Endothelial cell of umbilical vein (primary cell): ENCODE measurements around the gene PALD1. TPM values are rescaled to one million over a fixed set of nuclear protein-coding genes. Genes with fewer than 3 reads are reported as not detected.
A peak's percentile ranks its signal among the peaks of the same experiment; 100 is the strongest.

ENCODE experiments used
- BruUV-seq: library from RNA; stranded (reverse); fragments of 400-500 nt; replicated peaks from 2 replicates; lab custom pipeline; 2021; lab: Mats Ljungman, UMichigan
- CTCF ChIA-PET: fragments of 300-600, 350-600 bp; sonication (Branson Sonifier 250); formaldehyde crosslinking; loops from one replicate; lab custom pipeline; 2021; ENCODE audit warnings: antibody characterized with exemption, inconsistent platforms; lab: Charles Lee
- POLR2A ChIA-PET: fragments of 300-600, 350-600 bp; sonication (Branson Sonifier 250); formaldehyde crosslinking; loops from one replicate; lab custom pipeline; 2021; ENCODE audit warnings: antibody characterized with exemption, inconsistent platforms; lab: Charles Lee
- DNase-seq: peaks from one replicate; pipeline ENCODE4 v3.0.0-alpha.2; 2011; ENCODE audit warnings: low read depth, low spot score
- FAIRE-seq: peaks from 2 replicates; lab custom pipeline; 2011; peaks lifted over from hg19 to GRCh38; lab: Jason Lieb, UNC
- H2AFZ ChIP-seq: 2 replicates; pipeline ENCODE4 v1.6.0; 2012; ENCODE audit warnings: low read depth, low read length, control low read depth, inconsistent platforms
- H3K27ac ChIP-seq: 2 replicates; pipeline ENCODE4 v1.5.1; 2011; ENCODE audit warnings: low read depth, mild to moderate bottlenecking, control low read depth, low read length, moderate library complexity; ENCODE audit not compliant: insufficient read depth
- H3K27me3 ChIP-seq, 2 experiments: 2 replicates each; pipeline versions ENCODE4 v1.6.0 to v1.6.1; 2011; ENCODE audit warnings: low read length in 2 of 2, mixed read lengths in 1 of 2; ENCODE audit not compliant: control insufficient read depth in 2 of 2, insufficient read depth in 2 of 2
- H3K36me3 ChIP-seq, 2 experiments: 2 replicates in 1 of 2; 3 replicates in 1 of 2; pipeline ENCODE4 v1.5.1; 2011; ENCODE audit warnings: low read length in 2 of 2, mild to moderate bottlenecking in 1 of 2, moderate library complexity in 1 of 2; ENCODE audit not compliant: control insufficient read depth in 2 of 2, insufficient read depth in 2 of 2; ENCODE audit errors: extremely low read depth in 1 of 2
- H3K4me1 ChIP-seq: 3 replicates; pipeline ENCODE4 v1.5.1; 2011; ENCODE audit warnings: mild to moderate bottlenecking, low read length; ENCODE audit not compliant: control insufficient read depth, insufficient read depth; ENCODE audit errors: extremely low read depth
- H3K4me2 ChIP-seq: 2 replicates; pipeline ENCODE4 v1.6.1; 2011; ENCODE audit warnings: low read length, control low read depth, mixed read lengths; ENCODE audit not compliant: insufficient read depth
- H3K4me3 ChIP-seq, 3 experiments: fragments of 200-600 bp in 1 of 3; sonication (generic), shearing (Covaris generic) in 1 of 3; replicated peaks in 1 of 3; 2 replicates each; pipeline ENCODE4 v1.5.1; 2011 to 2016; ENCODE audit warnings: control low read depth in 3 of 3, low read length in 3 of 3, mild to moderate bottlenecking in 2 of 3, inconsistent platforms in 1 of 3, low read depth in 1 of 3, moderate library complexity in 1 of 3; ENCODE audit not compliant: insufficient read depth in 1 of 3
- H3K79me2 ChIP-seq: 2 replicates; pipeline ENCODE4 v1.6.0; 2012; ENCODE audit warnings: low read length, inconsistent platforms; ENCODE audit not compliant: control insufficient read depth, insufficient read depth
- H3K9ac ChIP-seq: replicated peaks from 2 replicates; pipeline ENCODE3; 2011; ENCODE audit warnings: low read length, control low read depth; ENCODE audit not compliant: insufficient read depth; ENCODE audit errors: extremely low read depth
- H3K9me1 ChIP-seq: replicated peaks from 3 replicates; pipeline ENCODE4 v1.6.0; 2011; ENCODE audit warnings: mild to moderate bottlenecking, low read length; ENCODE audit not compliant: control insufficient read depth, insufficient read depth; ENCODE audit errors: extremely low read depth
- H3K9me3 ChIP-seq: replicated peaks from 2 replicates; pipeline ENCODE4 v1.5.1; 2012; ENCODE audit warnings: low read length, inconsistent platforms; ENCODE audit not compliant: control insufficient read depth, insufficient read depth
- H4K20me1 ChIP-seq: replicated peaks from 2 replicates; pipeline ENCODE3; 2011; ENCODE audit warnings: mild to moderate bottlenecking, low read length; ENCODE audit not compliant: control insufficient read depth, insufficient read depth; ENCODE audit errors: extremely low read depth
- CTCF ChIP-seq, 2 donors: IDR thresholded peaks; 1 replicate in 1 of 2; 2 replicates in 1 of 2; pipeline ENCODE4 v1.5.1; 2011; ENCODE audit warnings: low read length in 2 of 2, mild to moderate bottlenecking in 2 of 2, moderate library complexity in 2 of 2, control low read depth in 1 of 2, inconsistent platforms in 1 of 2, low read depth in 1 of 2; ENCODE audit not compliant: insufficient read depth in 1 of 2; ENCODE audit errors: extremely low read depth in 1 of 2
- EZH2 ChIP-seq: IDR thresholded peaks from 2 replicates; pipeline ENCODE4 v1.6.1; 2012; ENCODE audit warnings: borderline replicate concordance, low read depth, mild to moderate bottlenecking, moderate library complexity, low read length, inconsistent platforms; ENCODE audit not compliant: severe bottlenecking
- FOS ChIP-seq: IDR thresholded peaks from 2 replicates; pipeline ENCODE4 v1.6.1; 2011; ENCODE audit warnings: mild to moderate bottlenecking, low read length, moderate library complexity, borderline replicate concordance; ENCODE audit not compliant: insufficient read depth
- GATA2 ChIP-seq: IDR thresholded peaks from 2 replicates; pipeline ENCODE4 v1.7.0; 2011; ENCODE audit warnings: low read depth, mild to moderate bottlenecking, moderate library complexity, mixed read lengths, low read length; ENCODE audit not compliant: insufficient read length, insufficient read depth
- JUN ChIP-seq: IDR thresholded peaks from 2 replicates; pipeline ENCODE4 v1.6.1; 2011; ENCODE audit warnings: borderline replicate concordance, low read depth; ENCODE audit not compliant: insufficient read length, insufficient read depth
- MAX ChIP-seq: IDR thresholded peaks from 2 replicates; pipeline ENCODE4 v1.6.1; 2011; ENCODE audit not compliant: insufficient read depth, insufficient read length
- MYC ChIP-seq: IDR thresholded peaks from one replicate; pipeline ENCODE4 v1.6.1; 2011; ENCODE audit warnings: mild to moderate bottlenecking, low read depth, low read length
- POLR2A ChIP-seq: IDR thresholded peaks from 2 replicates; pipeline ENCODE4 v1.6.1; 2012; ENCODE audit warnings: low read depth, mild to moderate bottlenecking, control low read depth, low read length
- POLR2AphosphoS5 ChIP-seq: IDR thresholded peaks from 2 replicates; pipeline ENCODE4 v1.6.1; 2012; ENCODE audit warnings: low read depth, mild to moderate bottlenecking, control low read depth, low read length, moderate library complexity; ENCODE audit not compliant: insufficient read depth
- dilution Hi-C: fragments of 300-500 bp; cut with MboI; formaldehyde crosslinking; loops from one replicate; pipeline ENCODE4 v1.15.0; 2019; ENCODE audit warnings: low sequenced_read_pairs; ENCODE audit not compliant: extremely low pct_ligation_motif_present
- intact Hi-C: fragments of 100-400 bp; cut with micrococcal nuclease; formaldehyde crosslinking; loops from one replicate; pipeline ENCODE4 v1.10.0; 2022
- polyA plus RNA-seq, 4 experiments: library from polyadenylated mRNA; depleted of rRNA in 3 of 4; stranded (reverse) in 3 of 4; unstranded in 1 of 4; fragments of >200 nt; gene quantifications; 2 replicates each; pipeline versions ENCODE4 v1.2.1 to v1.2.3, GENCODE V29; 2011 to 2012; ENCODE audit warnings: missing spikeins in 1 of 4
- total RNA-seq: library from RNA; stranded (reverse); gene quantifications from 2 replicates; pipeline ENCODE4 v1.2.3, GENCODE V29; 2021

PALD1 gene
- total and polyA plus RNA-seq, 2 donors (not counting 3 experiments of a cell fraction or from before 2014, with no cell fraction given): 16.6 to 73.3 TPM

DNA sequence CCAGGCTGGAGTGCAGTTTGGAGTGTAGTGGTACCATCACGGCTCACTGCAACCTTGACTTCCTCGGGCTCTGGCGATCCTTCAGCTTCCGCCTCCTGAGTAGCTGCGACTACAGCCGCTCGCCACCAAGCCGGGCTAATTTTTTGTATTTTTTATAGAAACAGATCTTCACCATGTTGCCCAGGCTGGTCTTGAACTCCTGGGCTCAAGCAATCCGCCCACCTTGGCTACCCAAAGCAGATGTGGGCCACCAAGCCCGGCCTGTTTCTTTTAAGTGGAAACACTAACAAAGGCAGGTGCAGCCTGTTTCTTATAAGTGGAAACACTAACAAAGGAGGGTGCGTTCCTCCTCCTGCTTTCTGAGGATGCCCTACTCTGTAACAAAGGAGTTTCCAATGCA lies 105.8 kb downstream of the PALD1 start:
- no peaks in the 10 kb centered on the region for H3K79me2 ChIP-seq
- no peaks in the 10 kb centered on the region for H3K9me1 ChIP-seq
- no peak overlapping the region for H3K9ac ChIP-seq
- TF ChIP-seq POLR2A (no peak), GATA2 (no peak), POLR2AphosphoS5 (no peak), EZH2 (no peak), FOS (no peak), CTCF (IDR thresholded peaks at IDR 0.05; ENCODE audit: extremely low read depth in 1 of 2, insufficient read depth in 1 of 2, low read depth in 1 of 2, low read length in 2 of 2) (no peak), MYC (no peak), JUN (no peak), MAX (no peak)
- H3K27me3 ChIP-seq: peaks cover 2 to 4% of the 10 kb centered on the region in 2 experiments
- no peak overlapping the region for H3K27ac ChIP-seq
- peak; percentile 80 for FAIRE-seq
- no peaks in the 10 kb centered on the region for H3K9me3 ChIP-seq
- dilution Hi-C loops: no loop called here
- DNase-seq: no peak
- no TSS peak for BruUV-seq
- intact Hi-C loops: no loop called here
- no peaks in the 10 kb centered on the region for H3K4me1 ChIP-seq
- no peak overlapping the region for H3K4me2 ChIP-seq
- no peak overlapping the region for H2AFZ ChIP-seq
- no peak overlapping the region for H3K4me3 ChIP-seq
- ChIA-PET POLR2A (no interaction called here), CTCF (no interaction called here)
- H4K20me1 ChIP-seq: no peaks in the 10 kb centered on the region
- no peaks in the 10 kb centered on the region for H3K36me3 ChIP-seq
